Hematopoietic multipotent progenitor cell treated with erythropoietin and hydrocortisone succinate and interleukin-3 and kit ligand, for 17 days (in vitro differentiated cells): ENCODE measurements around the gene SV2C.

Source experiments
- DNase-seq: peaks from one replicate; pipeline ENCODE4 v3.0.0-alpha.2; 2015; ENCODE audit warnings: low spot score

The SV2C gene

GRCh38 chr5:76256116-76256889 is 173.1 kb downstream of the SV2C start:
- DNase-seq, result peak; percentile 62

DNA sequence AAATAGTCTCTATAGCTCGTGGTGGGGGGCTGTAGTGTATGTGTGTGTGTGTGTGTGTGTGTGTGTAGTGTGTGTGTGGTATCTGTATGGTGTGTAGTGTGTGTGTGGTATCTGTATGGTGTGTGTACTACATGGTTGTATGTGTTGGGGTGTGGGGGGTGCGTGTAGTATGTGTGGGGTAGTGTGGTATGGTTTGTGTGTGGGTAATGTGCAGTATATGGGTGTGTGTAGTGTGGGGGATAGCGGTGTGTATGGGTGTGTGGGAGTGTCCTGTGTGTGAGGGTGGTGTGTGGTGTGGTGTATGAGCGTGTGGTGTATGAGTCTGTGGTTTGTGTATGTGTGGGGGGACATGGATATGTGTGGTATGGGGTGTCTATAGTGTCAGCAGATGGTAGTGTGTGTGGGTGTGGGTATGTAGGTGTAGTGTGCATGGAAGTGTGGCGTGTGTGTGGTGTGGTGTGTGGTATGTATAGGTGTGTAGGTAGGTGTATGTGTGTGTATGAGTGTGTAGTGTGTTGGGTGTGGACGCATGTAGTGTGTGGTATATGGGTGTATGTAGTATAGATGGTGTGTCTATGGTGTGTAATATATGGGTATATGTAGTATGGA is 174.1 kb downstream of the SV2C start:
- no peak for DNase-seq

DNA sequence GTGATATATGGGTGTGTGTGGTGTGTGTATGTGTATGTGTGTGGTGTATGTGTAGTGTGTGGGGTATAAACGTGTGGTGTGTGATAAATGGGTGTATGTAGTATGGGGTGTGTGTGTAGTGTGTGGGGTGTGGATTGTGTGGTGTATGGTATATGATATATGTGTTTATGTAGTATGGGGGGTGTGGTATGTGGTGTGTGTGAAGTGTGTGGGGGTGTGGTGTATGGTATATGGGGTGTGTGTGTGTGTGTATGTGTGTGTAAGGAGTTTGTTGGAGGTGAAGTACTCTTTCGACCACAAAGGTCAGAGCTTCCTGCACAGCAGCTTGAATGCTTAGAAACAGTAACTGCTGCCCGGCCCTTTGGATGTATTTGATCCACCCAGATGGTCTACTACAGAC is 174.7 kb downstream of the SV2C start:
- no peak for DNase-seq

DNA sequence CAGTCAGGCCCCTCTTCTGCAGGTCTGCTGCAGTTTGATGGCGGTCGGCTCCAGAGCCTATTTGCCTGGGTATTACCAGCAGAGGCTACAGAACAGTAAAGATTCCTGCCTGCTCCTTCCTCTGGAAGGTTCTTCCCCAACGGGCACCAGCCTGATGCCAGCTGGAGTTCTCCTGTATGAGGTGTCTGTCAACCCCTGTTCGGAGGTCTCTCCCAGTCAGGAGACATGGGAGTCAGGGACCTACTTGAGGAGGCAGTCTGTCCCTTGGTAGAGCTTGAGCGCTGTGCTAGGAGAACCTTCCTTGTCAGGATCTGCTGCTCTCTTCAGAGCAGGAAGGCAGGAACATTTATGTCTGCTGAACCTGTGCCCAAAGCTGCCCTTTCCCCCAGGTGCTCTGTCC is 181.5 kb downstream of the SV2C start:
- no peak for DNase-seq

- no peak for DNase-seq
These were observed 186.2 kb downstream of the SV2C start for GRCh38 chr5:76269259-76269931.

GRCh38 chr5:76269932-76270610 is 186.9 kb downstream of the SV2C start:
- no peak for DNase-seq

DNA sequence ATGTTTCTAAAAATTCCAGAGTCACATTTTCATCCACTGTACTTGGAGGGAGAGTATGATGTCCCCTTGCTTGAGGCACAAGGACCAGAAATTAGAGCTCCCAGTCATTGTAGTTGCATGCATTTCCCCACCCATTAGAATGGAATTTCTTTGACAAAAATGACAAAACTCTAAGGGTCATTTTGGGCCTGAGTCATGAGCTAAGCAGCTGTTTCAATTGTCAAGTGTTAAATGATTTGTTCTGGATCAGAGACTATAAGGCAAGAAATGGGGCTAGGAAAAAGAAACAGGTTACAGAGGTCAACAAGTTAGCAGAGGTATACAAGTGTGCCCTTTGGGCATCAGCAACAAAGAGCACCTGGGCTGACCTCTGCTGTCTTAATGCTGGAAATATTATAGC is 188.7 kb downstream of the SV2C start:
- DNase-seq, result no peak

DNA sequence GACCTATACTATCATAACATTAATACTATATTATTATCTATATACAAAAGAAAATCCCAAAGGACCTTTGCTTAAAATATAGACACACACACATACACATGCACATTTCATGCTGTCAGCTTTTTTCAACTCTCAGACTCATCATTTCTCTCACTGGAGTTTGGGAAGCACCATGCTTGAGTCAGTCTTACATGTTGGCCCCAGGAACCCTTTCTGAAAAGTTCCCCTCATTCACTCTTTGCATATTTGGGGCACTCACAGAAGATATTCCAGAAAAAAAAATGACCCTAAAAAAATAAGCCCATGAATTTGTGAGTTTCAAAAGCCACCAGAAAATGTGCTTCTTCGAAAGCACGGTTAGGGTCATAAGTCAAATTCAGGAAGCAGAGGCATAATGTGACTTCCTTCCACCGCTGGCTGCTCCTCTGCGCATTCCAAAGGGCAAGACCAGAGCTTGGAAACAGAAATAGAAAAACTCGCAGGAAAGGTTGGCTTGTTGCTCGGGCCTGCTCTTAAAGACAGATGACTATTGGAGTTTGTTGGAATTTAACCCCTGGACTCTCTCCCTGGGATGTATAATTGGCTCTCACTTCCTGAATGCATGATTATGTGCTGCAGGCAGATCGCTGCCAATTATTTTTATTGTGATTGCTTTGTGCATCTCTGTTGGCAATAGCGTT is 190.2 kb downstream of the SV2C start:
- no peak for DNase-seq

DNA sequence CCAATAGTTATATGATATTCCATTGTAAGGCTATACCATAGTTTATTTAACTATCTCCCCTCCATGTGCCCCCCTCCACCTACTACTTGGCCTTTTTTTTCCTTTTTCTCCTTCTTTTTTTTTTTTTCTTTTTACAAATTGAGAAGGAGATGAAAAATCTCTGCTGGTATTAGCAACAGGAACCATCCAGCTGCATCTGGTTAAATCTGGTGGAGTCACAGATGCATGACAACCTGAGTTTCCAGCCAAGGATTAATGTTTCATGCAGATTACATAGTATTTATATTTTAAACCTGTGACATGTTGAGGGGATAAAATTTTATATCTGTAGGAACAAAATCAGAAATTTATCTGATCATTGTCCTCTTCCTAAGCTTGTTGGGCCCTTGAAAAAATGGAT is 191.4 kb downstream of the SV2C start:
- no peak for DNase-seq

- no peak for DNase-seq
These were observed 194.6 kb downstream of the SV2C start for GRCh38 chr5:76277736-76278135.

GRCh38 chr5:76278261-76278789 is 195.1 kb downstream of the SV2C start:
- no peak for DNase-seq

GRCh38 chr5:76280494-76280893 is 197.3 kb downstream of the SV2C start:
- DNase-seq, result no peak

GRCh38 chr5:76283670-76284069 is 200.5 kb downstream of the SV2C start:
- no peak for DNase-seq

DNA sequence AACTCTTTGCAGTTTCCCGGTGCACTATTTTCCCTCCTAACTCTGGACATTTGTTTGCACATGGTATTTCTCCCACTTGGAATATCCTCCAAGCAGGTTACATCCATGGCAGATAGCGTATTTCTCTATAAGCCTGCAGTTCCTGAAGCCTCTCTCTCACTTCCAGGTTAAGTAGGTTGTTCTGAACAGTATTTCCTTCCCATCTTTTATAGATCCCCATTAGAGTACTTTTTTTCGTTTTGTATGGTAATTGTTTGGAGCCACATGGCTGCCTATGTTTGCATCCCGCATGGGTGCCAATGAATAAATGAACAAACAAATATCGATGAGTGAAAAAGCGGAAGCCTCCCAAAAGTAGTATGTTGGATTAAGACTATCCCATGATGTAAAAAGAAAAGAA is 206.5 kb downstream of the SV2C start:
- no peak for DNase-seq

DNA sequence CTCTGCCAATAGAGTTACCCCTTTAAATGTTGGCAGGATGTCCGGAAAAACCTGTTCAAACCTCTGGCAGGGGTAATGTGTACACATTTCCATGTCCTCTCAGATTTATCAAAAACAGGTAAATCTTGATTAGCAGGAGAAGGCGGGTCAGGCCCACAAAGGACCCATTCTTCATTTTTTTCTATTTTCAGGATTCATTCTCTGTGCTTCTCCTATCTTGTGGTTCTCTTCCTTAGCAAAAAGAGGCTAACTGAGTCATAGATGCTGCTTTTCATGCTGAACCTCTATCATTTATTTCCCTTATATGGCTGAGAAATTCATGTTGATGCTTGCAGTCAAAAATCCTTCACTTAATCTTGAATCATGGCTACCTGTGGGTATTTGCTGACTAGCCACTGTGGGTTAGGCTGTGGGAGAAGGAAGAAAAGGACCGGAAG is 207.2 kb downstream of the SV2C start:
- no peak for DNase-seq

DNA sequence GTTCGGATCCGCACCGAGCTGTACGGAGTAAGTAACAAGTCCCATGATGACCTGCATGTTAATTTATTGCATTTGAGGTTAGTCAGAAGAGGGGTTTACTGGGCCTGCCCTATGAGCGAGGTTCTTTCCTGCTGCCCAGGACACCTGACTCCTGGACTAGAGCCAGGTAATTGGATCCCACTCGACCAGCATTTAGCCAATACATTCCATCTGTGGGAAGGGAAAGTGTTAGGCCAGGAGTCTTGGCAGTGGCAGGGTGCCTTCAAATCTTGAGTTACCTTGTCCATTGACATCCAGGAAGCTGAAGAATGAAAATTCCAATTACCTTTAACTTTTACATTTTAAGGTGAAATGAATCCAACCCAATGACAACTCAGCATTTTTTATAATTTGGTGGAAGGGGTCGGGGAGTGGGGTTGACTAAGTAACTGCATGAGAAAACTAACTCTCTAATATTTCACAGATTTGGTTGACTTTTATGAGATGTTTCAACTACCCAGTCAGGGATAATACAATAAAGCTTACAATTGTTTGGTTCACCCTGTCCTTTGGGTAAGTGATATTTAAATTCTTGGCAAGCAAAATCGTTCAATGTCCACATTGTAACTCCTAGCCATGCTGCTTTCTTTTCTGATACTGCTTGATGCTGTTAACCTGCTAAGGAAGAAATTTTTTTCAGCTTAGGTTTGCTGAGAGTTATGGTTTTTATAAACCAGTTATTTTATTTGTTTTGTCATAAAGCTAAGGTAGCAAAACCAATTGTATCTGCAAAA is 208.3 kb downstream of the SV2C start:
- DNase-seq, result no peak

DNA sequence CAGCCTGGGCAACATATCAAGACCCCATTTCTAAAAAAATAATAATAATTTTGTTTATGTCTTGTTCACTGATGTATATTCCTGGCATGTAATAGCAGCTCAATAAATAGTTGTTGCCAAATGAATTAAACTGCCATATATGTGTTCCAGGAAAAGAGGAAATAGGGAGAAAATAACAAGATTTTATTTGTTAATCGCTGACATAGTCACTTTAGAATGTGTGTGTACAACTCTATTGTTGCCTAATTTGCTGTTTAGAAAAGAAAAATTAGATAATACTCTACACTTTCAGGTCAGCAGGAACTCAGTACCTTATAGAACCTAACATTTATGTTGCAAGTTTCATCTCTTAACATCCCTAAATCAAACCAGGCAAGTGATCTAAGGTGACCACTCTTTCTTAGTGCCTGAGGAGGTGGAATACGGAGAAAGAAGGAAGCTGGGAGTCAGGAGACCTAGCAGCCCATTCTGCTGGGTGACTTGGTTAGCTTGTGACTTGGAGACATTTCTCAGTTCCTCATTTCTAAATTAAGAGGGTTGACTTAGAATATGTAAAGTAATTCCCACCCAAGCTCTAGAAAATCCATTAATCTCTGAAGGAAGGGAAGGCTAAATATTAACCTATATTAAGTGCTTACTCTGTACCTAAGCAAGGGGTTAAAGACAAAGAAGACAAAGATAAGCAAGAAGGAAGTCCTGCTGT is 209.6 kb downstream of the SV2C start:
- no peak for DNase-seq

DNA sequence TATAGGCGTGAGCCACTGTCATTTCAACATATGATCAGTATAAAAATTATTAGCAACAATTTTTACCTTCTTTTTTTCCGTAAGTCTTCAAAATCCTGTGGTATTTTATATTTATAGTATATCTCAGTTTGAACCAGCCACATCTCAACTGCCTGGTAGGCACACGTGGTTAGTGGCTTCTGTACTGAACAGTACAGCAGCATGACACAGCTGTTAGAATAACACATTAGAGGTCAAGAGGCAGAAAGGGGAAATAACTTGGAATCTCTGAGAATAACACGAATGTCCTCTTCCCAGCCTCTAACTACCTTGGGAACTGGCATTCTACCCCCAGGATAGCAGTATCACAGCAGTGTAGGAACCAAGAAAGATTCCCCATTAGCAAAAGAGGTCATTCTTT is 211.4 kb downstream of the SV2C start:
- no peak for DNase-seq

- no peak for DNase-seq
These were observed 215.7 kb downstream of the SV2C start for GRCh38 chr5:76298852-76299251.

DNA sequence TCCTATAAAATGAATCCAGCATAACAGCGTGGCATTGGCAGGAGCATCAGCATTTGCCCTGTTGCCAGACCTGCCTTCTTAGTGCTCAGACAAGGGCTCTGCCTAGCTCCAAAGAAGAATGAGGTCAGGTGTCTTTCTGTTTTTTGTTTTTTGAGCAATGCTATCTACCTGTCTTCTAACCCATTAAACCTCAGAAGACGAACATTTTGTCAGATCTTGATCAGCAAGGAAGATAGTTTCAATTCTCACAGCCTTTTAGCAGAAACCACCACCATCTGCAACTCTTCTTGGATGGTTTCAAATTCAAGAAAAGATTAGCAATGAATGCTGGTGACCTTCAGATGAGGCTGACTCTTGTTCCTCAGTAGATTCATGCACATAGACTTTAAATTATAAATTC is 216.4 kb downstream of the SV2C start:
- no peak for DNase-seq
